ENCODE measurements around the gene FAM98B.

DNA sequence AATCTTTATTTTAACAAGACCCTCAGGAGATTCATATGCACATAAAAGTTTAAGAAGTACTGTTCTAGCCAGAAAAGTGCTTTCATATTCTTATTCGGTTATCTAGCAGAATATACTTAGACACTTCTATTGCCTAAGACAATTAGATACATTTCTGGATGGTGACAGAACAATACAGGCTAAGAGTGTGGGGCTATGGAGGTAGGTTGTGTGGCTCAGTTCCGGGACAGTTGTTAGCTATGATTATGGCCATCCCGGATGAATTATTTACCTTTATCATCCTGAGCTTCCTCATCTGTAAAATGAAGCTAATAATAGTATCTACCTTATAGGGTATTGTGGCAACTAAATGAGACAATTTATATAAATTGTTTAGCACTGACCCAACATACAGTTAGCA is 6.6 kb downstream of the FAM98B start:
- TF ChIP-seq, protein P1, sequence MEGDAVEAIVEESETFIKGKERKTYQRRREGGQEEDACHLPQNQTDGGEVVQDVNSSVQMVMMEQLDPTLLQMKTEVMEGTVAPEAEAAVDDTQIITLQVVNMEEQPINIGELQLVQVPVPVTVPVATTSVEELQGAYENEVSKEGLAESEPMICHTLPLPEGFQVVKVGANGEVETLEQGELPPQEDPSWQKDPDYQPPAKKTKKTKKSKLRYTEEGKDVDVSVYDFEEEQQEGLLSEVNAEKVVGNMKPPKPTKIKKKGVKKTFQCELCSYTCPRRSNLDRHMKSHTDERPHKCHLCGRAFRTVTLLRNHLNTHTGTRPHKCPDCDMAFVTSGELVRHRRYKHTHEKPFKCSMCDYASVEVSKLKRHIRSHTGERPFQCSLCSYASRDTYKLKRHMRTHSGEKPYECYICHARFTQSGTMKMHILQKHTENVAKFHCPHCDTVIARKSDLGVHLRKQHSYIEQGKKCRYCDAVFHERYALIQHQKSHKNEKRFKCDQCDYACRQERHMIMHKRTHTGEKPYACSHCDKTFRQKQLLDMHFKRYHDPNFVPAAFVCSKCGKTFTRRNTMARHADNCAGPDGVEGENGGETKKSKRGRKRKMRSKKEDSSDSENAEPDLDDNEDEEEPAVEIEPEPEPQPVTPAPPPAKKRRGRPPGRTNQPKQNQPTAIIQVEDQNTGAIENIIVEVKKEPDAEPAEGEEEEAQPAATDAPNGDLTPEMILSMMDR (IDR thresholded peaks at IDR 0.05): no peak
- TF ChIP-seq EZH2 (IDR thresholded peaks at IDR 0.05; ENCODE audit: borderline replicate concordance, insufficient read depth, low read depth, low read length, poor library complexity, severe bottlenecking): no peak

Measured in B cell (primary cell).